ENCODE data around the gene ZDBF2.
"Not testable (repeated sequence)": the region's sequence is repeated elsewhere in the genome, so short reads cannot be mapped to it uniquely, and the experiment has no call there.

Gene ZDBF2

DNA sequence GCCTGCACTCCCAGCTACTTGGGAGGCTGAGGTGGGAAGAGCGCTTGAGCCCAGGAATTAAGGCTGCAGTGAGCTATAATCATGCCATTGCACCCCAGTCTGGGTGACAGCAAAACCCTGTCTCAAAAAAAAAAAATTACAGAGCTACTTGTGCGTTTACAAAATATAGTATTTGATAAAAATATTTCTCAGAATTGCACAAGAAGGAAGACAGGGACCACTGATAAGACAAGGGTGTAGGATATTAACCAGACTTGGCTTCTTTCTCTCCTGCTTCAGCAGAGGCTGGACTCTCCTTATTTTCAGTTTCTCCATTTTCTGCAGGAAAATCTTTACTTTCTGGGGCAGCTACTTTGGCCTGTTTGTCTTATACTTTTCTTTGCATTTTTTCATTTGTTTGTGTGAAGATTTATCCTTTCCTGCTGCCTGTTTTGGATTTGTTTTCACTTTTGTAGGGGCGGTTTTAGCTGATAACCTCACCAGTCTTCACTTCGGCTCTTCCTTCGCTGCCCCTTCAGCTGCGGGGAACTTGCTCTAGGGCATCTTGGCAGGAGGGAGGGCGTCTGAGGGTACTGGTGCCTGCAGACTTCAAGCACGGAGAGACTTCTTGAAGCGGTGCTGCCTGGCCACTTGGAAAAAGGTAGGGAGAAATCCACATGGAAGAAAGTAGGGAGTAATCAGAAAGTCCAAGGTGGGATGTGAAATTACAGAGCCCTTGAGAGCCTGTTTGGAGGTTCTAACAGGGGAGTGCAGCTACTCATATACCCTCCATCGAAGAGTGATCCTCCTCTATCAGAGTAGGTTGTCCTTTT lies 14.9 kb upstream of the ZDBF2 start:
- no peak for DNase-seq

DNA sequence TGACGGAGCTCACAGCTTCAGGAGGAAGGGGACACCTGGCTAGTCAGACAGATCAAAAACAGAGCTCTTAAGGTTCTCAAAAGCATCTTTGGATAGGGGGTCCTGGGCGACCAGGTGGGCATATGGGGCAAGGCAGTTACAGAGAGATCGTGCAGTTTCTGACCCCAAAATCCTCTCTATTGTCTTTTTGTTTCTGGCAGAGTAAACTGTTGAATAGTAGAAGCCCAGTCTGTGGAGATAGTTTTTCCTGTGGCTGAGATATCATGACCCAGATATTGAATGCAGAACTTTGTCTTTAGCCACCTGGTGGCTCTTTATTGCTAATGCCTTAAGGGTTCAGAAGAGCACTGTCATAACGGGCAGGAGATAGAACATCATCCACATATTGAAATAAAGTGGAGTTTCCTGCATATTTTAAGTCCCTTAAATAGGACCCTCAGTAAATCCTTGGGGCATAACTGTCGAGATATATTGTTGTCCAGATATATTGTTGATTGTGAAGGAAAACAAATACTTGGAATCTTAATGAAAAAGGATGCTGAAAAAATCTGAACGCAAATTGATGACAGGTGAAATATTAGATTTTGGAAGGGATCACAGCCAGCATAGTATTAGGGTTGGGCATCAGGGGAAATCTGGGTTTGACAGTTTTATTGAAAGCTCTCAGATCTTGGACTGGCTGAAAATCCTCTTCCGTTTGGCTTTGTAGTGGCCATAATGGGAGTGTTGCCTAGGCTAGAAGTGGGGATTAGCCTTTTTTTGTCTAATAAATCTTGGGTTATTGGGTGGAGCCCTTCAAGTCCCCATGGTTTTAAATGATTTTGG lies 14.1 kb upstream of the ZDBF2 start:
- no peak for DNase-seq

DNA sequence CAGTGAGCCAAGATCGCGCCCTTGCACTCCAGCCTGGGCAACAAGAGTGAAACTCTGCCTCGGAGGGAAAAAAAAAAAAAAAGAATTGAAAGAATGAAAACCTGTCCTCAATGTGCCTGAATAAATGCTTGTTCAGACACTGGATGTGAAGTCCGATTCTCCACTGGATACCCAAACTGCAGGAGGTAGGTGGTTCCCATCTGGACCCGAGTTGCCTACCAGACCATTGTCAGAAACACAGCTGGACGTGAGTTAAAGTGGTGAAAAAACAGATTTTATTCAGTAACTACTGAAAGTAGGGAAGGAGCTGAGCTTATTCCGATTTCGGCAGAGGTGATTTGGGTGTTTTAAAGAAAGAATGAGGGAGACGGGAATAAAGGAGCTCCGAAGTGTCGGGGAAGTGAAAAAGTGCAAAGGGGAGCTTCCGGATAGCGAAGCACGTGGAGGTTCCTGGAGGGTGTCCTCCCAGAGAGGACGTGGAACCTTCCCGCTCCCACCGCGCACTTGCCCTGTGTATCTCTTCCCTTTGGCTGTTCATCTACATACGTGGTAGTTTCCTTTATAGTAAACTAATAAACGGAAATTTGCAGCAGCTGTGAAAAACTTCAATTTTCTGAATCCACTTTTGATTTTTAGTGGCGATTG lies 10.4 kb upstream of the ZDBF2 start:
- DNase-seq, result no peak

DNA sequence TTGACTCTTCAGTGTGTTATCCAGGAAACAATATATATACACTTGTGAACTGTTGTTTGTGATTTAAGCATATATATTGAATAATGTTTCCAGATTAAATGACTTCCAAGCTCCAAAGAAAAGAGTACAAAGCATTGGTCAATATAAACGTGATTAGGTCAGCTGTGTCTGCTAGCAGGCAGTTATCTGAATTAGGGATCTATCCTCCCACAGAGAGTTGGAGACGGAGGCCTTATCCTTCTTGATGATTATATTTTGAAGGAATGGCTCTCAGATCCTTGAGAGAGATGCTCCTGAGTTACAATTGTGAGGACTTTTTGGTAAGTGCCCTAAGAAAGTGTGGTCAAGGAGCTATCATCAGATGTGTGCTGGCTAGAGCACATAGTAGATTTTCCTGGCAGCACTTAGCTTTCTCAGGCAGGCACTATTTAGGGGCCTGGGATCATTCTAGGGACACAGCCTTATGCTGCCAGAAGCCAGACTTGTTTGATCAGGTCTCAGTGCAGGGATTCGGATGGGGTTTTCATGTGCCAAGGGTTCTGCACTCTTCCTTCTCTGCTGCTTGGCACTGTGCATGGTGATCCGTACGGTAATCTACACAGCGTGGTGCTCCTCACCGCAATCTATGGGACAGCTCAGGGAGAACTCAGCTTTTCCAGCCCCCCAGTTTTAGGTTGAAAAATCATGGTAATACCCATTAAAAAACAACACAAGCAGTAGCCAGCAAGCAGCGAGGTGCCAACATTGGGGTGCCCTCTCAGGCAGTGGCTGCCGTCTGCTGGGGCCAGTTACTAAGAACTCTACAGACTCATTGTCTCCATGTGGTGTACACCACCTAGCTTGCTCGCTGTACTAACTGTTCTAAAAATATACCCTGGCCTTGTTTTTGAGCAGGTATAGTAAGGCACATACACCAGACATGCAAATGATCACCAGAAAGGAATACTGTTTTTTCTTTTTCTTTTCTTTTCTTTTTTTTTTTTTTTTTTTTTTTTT lies 8.0 kb upstream of the ZDBF2 start:
- no peak for DNase-seq

DNA sequence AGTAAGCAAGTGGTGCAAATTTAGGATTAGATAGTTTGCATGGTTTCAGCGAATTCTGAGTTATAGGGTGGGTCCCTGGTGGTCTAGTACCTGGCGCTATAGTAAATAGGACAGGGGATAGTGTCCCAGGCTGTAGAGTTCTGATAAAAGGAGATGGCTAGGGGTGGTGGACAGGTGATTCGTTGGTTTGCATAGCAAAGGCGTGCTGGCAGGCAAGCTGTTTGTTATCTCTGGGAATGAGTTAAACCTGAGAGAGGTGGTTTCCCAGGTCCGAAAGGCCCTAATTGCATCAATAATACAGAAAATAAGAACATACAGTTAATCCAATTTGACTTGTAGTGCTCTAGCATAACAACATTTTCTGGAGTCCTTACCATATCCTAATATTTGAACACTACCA lies 6.9 kb upstream of the ZDBF2 start:
- DNase-seq, result no peak

DNA sequence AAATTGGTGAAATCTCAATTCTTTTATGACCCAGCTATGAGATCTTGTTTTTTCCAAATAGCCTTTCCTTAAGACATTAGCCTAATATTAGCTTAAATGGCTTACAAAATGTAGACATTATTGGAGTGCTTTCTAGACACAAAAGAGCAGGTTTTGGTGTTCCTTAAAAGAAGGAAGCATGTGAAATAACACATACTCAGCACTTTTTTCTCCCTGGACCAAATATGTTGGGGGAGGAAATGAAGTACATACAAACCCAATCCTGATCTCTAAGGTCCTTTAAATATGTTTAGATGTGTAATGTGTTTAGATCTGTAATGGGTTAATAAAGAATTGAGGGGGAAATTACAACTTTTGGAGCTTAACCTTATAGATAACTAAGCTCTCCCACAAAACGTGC lies 3.4 kb upstream of the ZDBF2 start:
- no peak for DNase-seq

DNA sequence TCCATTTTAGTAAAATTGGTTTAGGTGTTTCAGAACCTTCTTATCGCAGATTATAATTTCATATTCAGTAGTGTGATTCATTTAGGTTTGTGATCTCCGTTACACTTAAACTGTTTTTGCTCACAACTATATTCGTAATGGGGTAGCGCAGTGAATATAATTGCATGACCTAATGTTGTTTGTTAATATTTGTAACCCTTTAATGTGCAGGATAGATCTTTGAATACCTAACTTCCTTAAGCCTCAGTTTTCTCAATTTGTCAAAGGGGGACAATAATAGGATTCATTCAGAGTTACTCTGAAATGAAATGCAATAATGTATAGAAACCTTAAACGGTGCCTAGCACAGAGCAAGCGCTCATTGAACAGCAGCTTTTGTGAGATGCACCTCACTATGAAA lies 558 bp upstream of the ZDBF2 start:
- no peak for DNase-seq

DNA sequence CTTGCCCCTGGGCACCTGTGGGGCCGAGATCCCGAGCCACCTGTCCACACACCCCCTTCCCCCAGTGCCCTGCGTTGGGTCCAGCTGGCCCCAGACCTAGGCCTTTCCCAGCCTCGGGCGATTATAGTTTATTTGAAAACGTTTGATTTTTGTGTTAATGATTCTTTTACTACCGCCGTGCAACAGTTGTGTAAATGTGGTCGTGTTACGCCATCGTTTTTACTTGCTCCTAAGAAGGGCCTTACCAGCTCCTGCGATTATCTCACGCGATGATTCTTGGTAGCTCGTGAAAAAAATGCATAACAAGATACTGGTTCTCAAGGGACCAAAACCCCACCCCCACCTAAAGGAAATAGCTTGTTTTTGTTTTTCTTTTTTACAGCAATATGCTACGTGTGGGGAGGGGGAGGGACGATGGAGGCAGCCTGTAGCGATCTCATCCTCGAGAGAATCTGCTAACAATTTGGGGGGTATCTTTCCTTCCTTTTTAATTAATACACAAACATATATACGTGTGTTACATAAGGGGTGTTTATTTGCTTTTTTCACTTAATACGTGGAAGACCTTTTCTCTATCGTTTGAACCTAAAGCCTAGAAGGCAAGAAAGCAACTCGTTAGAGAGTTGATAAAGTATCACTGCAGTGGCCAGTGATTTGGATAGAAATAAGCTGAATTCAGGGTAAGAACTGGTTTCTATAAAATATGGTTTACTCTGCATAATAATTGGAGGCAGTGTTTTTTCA lies 1.0 kb downstream of the ZDBF2 start:
- DNase-seq, result no peak

DNA sequence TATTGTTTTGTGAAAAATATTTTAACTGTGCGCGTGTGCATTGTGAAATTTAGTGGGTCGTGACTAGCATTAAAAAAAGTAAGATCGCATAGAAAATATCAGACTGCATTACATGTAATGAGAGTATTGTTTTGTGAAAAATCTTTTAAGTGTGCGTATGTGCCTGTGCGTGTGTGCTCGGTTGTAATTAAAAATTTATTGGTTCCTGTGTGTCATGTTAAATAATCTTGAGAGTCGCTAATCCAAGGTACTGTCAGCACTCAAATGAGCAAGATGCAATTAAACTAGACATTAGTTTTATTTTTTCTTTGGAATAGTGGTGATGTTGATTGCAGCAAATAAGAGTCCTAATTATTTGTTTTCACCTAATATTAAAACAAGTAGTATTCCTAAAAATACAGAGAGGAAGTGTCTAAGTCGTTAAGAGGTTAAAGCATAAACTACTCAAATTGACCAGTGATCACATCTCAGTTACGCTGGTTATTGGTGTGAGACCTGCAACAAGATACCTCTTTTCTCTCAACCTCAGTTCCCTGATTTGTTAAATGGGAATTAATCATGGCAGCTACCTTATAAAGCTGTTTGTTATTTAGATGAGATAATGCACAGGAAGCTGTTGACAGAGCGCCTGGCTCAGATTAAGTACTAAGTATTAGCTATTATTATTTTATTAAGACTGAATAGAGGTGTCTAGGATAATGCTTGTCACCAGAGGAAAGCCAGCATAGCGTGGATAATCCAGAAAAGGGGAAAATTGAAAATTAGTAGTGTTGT lies 1.9 kb downstream of the ZDBF2 start:
- DNase-seq, result no peak

DNA sequence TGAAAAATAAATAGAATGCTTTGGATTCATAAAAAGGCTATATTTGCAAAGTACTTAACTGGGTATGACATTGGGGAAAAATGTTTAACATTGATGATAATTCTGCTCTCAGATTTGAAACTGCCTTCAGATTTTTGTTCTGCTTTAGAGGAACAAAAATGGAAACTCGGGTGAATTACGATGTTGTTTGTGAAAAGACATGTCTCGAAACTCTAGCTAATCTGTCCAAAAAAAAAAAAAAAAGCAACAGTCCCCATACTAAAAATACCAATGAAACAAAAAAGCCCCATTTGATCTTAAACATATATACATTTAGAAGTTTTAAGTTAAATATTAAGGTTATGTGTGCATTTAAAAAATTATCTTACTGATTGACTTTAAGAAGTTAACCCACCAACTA lies 3.0 kb downstream of the ZDBF2 start:
- no peak for DNase-seq

DNA sequence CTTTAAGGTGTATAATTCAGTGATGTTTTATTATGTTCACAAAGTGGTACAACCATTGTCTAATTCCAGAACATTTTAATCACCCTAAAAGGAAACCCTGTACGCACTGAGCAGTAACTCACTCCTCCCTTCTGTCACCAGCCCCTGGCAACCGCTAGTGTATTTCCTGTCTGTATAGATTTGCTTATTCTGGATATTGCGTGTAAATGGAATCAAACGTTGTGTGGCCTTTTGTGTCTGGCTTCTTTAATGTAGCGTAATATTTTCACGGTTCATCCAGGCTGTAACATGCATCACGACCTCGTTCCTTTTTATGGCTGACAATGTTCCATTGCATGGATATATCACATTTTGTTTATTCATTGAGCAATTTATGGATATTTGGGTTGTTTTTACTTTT lies 8.3 kb downstream of the ZDBF2 start:
- no peak for DNase-seq

DNA sequence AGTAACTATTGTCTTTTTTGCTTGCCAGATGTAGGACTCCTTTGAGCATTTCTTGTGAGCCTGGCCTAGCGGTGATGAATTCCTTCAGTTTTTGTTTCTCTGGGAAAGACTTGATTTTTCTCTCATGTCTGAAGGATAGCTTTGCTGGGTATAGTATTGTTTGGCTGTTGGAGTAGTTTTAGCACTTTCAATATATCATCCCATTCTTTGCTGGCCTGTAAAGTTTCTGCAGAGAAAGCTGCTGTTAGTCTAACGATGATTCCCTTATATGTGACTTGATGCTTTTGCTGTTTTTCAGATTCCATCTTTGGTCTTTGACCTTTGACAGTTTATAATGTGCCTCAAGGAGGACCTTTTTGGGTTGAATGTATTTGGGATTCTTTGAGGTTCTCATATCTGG lies 12.7 kb downstream of the ZDBF2 start:
- no peak for DNase-seq

DNA sequence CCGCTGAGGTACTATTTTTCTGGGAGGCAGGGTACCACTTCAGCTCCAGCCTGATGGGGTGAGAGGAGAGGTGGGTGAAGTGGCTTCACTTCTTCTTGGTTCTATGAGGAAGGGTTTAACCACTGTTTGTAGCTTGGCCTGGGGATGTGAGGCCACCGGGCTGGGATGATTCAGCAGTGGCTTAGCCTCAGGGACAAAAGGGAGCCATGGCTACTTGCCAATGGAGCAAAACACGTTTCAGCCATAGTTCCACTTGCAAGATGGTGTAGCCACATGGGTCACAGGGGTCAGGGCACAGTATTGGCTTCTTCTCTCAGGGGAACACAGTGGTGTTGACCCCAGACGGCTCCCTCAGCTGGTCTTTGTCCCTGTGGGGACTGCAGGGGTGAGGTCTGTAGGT lies 14.9 kb downstream of the ZDBF2 start:
- DNase-seq, result no peak

DNA sequence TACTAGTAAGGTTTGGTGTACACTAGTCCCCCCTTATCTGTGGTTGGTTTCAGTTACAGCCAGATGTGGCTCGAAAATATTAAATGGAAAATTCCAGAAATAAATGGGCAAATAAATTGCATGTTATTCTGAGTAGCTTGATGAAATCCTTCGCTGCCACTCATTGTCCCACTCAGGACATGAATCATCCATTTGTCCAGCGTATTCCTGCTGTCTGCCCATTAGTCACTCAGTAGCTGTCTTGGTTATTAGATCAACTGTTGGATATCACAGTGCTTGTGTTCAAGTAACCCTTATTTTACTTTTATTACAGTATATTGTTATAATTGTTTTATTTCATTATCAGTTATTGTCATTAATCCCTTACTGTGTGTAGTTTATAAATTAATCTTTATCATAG lies 21.7 kb downstream of the ZDBF2 start:
- no peak for DNase-seq

DNA sequence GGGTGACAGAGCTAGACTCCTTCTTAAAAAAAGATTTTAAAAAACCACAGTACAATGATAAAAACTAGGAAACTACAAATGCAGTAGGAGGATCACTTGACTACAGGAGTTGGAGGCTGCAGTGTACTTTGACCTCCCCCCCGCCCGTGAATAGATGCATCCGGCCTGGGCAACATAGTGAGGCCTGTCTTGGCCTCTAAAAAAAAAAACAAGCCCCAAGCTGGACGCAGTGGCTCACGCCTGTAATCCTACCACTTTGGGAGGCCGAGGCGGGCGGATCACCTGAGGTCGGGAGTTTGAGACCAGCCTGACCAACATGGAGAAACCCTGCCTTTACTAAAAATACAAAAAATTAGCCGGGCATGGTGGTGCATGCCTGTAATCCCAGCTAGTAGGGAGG lies 25.1 kb downstream of the ZDBF2 start:
- DNase-seq, result not testable (repeated sequence)

DNA sequence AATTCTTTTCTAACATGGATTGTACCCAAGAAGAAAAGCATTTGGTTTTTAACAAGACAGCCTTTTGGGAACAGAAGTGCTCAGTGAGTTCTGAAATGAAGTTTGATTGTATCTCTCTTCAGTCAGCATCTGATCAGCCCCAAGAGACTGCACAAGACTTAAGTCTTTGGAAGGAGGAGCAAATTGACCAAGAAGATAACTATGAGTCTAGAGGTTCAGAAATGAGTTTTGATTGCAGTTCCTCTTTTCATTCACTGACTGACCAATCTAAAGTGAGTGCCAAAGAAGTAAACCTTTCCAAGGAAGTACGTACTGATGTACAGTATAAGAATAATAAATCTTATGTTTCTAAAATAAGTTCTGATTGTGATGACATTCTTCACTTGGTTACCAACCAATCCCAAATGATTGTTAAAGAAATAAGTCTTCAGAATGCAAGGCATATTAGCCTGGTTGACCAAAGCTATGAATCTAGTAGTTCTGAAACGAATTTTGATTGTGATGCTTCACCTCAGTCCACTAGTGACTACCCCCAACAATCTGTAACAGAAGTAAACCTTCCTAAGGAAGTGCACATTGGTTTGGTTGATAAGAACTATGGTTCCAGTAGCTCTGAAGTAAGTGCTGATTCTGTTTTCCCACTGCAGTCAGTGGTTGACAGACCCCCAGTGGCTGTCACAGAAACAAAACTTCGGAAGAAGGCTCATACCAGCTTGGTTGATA lies 31.2 kb downstream of the ZDBF2 start:
- DNase-seq, result no peak

DNA sequence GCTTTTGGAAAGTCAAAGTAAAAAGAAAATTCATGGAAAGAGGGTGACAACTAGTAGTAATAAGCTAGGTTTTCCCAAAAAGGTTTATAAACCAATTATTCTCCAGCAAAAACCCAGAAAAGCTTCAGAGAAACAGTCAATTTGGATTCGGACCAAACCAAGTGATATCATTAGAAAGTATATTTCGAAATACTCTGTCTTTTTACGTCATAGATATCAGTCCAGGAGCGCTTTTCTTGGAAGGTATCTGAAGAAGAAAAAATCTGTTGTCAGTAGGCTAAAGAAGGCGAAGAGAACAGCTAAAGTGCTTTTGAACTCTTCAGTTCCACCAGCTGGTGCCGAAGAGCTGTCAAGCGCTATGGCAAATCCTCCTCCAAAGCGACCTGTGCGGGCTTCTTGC lies 36.6 kb downstream of the ZDBF2 start:
- DNase-seq, result no peak

DNA sequence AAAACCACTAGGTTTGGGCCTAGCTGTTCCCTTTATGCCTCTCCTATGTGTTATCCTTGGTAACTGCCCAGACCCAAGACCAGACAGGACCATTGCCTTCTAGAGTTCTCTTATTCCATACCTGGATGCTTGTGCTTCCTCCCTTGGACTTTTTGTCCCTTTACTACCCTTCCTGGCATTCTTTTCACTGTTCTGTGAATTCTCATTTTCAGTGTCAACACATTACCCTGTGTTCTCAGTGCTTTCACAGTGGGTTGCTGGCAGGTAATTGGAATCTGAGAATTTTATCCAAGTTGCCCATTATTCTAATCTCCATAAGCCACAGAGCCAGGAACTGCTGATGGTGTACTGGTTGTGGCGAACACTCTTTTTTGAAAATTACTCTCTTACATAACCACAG lies 41.7 kb downstream of the ZDBF2 start:
- DNase-seq, result no peak

DNA sequence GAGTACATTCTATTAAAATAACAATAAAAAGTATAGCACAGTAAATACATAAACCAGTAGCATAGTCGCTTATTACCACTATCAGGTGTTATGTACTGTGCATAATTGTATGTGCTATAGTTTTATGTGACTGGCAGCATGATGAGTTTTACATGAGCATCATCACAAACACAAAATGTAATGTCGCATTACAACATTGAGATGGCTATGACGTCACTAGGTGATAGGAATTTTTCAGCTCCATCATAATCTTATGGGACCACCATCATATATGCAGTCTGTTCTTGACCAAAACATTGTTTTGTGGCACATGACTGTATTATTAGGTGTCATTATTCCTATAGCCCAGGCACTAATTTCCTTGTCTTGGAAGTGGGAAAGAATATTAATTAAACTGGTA lies 48.6 kb downstream of the ZDBF2 start:
- DNase-seq, result no peak

DNA sequence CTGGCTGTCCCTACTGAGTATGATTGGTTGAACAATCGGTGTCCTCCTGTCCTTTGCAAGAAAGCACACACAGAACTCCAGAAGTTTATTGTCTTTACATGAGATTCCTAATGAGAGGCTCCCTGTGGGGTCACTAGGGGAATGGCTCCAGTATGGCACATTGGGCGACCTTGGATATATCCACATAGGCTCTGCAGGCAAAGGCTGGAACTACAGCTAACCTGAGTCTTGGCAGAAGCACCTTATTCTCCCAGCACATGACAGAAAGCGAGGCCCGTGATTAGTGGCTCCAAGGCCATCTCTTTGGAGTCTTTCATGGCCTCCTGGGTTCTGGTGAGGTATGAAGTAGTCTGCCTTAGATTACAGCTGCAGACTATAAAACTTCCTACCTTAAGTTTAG lies 49.0 kb downstream of the ZDBF2 start:
- DNase-seq, result no peak
